Fibroblast of villous mesenchyme (primary cell): ENCODE measurements around the gene SH3RF3. TPM values are rescaled to one million over a fixed set of nuclear protein-coding genes. Genes with fewer than 3 reads are reported as not detected.

Experiments used
- DNase-seq: peaks from one replicate; pipeline ENCODE4 v3.0.0-alpha.2; 2010; ENCODE audit warnings: low read depth
- H3K4me3 ChIP-seq: 2 replicates; pipeline ENCODE4 v1.5.1; 2011; ENCODE audit warnings: low read depth, mild to moderate bottlenecking, low read length
- CTCF ChIP-seq: IDR thresholded peaks from 2 replicates; pipeline ENCODE4 v1.5.1; 2012; ENCODE audit warnings: low read depth, mild to moderate bottlenecking, low read length; ENCODE audit not compliant: insufficient read depth
- total RNA-seq: library from RNA; depleted of rRNA; stranded (reverse); fragments of >200 nt; gene quantifications from 2 replicates; pipeline ENCODE4 v1.2.3, GENCODE V29; 2012

Gene SH3RF3
- total RNA-seq, result 11.9 and 13.4 TPM in 2 replicates

GRCh38 chr2:109128616-109129355 is at the start of gene SH3RF3:
SH3RF3 (plus strand) TSS chr2:109129205.
- H3K4me3 ChIP-seq, result peak within 1 kb of the TSS; percentile 88
- DNase-seq, result peak; percentile 64
- TF ChIP-seq CTCF, result no peak

DNA sequence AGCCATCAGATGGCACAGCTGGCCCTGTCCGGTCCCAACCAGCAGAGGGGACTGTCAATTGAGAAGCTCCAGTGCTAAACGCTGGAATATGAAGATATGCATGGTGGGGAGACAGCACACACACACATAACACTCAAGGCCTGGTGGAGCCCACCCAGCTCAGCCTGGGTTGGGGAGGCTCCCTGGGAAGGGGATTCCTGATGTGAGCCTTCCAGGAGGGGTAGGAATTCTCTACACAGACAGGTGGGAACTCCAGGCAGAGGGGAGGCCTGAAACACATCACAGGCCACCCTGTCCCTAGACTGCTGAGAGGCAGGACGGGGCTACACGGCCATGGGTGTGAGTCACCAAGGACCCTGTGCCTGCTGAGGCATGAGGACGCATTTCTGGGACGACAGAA is 49.4 kb upstream of the SH3RF3 start:
- no peak for DNase-seq
- TF ChIP-seq CTCF, result no peak

GRCh38 chr2:109080109-109080508 is 48.9 kb upstream of the SH3RF3 start:
- TF ChIP-seq CTCF, result no peak
- no peak for DNase-seq
- no peak overlapping the region for H3K4me3 ChIP-seq

More for the DNA sequence above, 49.4 kb upstream of the SH3RF3 start:
- H3K4me3 ChIP-seq, result no peak overlapping the region

DNA sequence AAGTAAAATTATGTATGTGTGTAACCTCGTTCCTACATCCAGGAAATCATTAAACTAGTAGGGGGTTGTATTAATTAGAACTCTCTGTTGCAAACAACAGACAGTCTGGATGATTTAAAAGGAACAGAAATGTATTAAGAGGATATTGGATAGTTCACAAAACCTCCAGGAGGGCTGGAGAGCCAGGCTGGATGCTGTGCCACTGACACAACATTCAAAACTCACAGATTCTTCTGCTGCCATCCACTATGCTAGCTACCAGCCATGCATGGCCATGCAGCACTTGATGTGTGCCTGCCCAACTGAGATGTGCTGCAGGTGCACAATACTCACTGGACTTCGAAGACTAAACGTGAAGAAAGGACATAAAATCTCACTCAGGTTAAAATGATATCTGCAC is 48.2 kb upstream of the SH3RF3 start:
- TF ChIP-seq CTCF, result no peak
- H3K4me3 ChIP-seq, result no peak overlapping the region
- no peak for DNase-seq

GRCh38 chr2:109081374-109081773 is 47.6 kb upstream of the SH3RF3 start:
- no peak for DNase-seq
- no peak for TF ChIP-seq CTCF
- no peak overlapping the region for H3K4me3 ChIP-seq

GRCh38 chr2:109083771-109084170 is 45.2 kb upstream of the SH3RF3 start:
- no peak overlapping the region for H3K4me3 ChIP-seq
- DNase-seq, result no peak
- no peak for TF ChIP-seq CTCF

GRCh38 chr2:109084341-109084740 is 44.7 kb upstream of the SH3RF3 start:
- no peak overlapping the region for H3K4me3 ChIP-seq
- TF ChIP-seq CTCF, result no peak
- no peak for DNase-seq
